GM12874 (cell line): ENCODE data around the gene TAGLN2.

Experiments used
- CTCF ChIP-seq: IDR thresholded peaks from 2 replicates; pipeline ENCODE4 v1.5.1; 2011; ENCODE audit warnings: low read depth, mild to moderate bottlenecking, control low read depth, low read length, moderate library complexity; ENCODE audit not compliant: insufficient read depth

The TAGLN2 gene

GRCh38 chr1:159924791-159925718 lies at the start of gene TAGLN2:
TAGLN2 (minus strand) TSS chr1:159925507; CDS start chr1:159920509, 4,998 bp downstream.
- no peak for TF ChIP-seq CTCF

GRCh38 chr1:159974350-159974965 lies 49.2 kb upstream of the TAGLN2 start:
- no peak for TF ChIP-seq CTCF

- TF ChIP-seq CTCF, result no peak
These were observed 48.1 kb upstream of the TAGLN2 start for GRCh38 chr1:159973350-159973940.

GRCh38 chr1:159972443-159973205 lies 47.3 kb upstream of the TAGLN2 start:
- TF ChIP-seq CTCF, result no peak

GRCh38 chr1:159970932-159971342 lies 45.6 kb upstream of the TAGLN2 start:
- no peak for TF ChIP-seq CTCF

GRCh38 chr1:159968901-159969300 lies 43.6 kb upstream of the TAGLN2 start:
- no peak for TF ChIP-seq CTCF
